GM12891 (cell line): ENCODE data around the gene ZFP64.

Experiments
- PAX5 ChIP-seq: IDR thresholded peaks from 2 replicates; pipeline ENCODE4 v1.6.1; 2011; ENCODE audit warnings: low read length, moderate library complexity, mild to moderate bottlenecking; ENCODE audit not compliant: insufficient read depth, severe bottlenecking
- POLR2A ChIP-seq: IDR thresholded peaks from 2 replicates; pipeline ENCODE4 v1.6.1; 2011; ENCODE audit warnings: low read depth, low read length, control low read depth
- POLR2AphosphoS5 ChIP-seq: IDR thresholded peaks from 2 replicates; pipeline ENCODE4 v1.6.1; 2011; ENCODE audit warnings: low read depth, low read length, control low read depth
- TAF1 ChIP-seq: IDR thresholded peaks from 2 replicates; pipeline ENCODE4 v1.6.1; 2011; ENCODE audit warnings: low read depth, low read length, control low read depth

GRCh38 chr20:52118016-52118623 lies 73.5 kb downstream of the ZFP64 start:
- TF ChIP-seq POLR2A, result no peak
- TF ChIP-seq POLR2AphosphoS5, result no peak
- TF ChIP-seq TAF1, result no peak
- no peak for TF ChIP-seq PAX5
